HG03196 (cell line): ENCODE data around the gene FUT9.

Source experiments
- ATAC-seq: cut with Tn5 transposase; IDR thresholded peaks from one replicate; pipeline ENCODE4 v1.9.1; 2021; ENCODE audit not compliant: unreplicated experiment

FUT9 gene

DNA sequence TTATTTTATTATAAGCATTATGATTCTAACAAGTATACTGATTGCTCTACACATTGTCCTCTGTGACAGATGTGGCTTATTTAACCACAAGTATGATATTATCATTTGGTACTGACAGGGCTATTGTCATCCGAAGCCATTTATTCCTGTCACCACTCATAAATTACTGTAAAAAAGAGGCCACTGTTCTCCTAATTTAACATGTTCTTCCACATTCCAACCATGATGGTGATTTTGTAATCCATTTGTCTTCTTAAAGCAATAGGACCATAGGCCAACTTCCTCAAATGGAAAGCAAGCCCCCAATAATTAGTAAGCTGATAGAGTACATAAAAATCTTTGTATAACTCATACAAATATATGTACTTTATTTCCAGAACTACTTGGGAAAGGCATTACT is 50.6 kb downstream of the FUT9 start:
- ATAC-seq = no peak

DNA sequence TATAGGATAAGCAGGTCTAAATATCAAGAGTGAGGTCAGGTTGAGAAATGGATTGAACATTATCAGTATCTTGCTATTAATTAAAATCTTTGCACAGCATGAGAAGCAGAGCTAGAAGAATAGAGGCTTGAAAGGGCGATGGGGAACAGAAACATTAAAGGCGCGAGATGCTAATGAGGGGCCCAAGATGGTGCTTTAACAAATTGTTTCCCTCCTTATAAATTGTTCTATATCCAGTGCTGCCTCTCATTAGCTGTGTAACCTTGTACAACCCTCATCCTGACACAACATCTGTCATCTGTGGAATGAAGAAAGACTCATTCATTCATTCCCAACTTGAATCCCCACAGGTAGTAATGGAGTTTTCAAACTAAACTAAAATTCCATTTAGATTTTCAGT is 57.8 kb downstream of the FUT9 start:
- no peak for ATAC-seq

DNA sequence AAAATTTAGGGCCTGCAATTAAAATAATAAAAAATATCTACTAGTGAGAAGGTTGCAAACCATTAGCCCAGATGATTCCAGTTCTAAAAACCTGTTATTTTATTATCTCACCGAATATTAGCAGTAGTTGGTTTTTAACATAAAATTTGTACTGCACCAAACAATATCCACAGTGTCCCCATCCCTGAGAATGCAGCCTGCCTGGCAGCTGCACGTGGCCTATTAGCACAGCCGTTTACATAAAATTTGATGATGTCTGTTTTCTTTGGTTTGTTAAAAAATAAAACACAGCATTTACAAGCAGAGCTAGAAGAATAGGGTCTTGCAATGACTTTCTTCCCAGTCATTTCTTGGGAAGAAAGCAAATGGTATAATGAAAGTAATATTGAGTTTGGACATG is 58.2 kb downstream of the FUT9 start:
- no peak for ATAC-seq

DNA sequence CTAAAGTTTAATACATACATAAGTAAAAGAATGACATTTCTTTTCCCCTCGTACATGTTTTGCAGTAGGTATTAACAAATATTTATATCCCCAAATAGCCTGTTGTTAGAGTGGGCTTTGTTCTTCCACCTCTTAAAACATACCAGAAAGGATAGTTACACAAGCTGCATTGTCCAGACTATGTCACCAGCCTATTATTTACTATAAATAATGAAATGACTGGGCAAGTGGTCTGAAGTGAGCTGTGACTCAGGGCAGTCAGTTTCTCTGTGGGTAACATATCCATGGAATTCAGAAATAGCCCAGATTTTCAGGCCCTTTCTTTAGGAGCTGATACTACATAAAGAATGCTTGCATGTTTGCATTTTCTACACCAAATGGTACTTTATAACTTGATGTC is 60.1 kb downstream of the FUT9 start:
- no peak for ATAC-seq

DNA sequence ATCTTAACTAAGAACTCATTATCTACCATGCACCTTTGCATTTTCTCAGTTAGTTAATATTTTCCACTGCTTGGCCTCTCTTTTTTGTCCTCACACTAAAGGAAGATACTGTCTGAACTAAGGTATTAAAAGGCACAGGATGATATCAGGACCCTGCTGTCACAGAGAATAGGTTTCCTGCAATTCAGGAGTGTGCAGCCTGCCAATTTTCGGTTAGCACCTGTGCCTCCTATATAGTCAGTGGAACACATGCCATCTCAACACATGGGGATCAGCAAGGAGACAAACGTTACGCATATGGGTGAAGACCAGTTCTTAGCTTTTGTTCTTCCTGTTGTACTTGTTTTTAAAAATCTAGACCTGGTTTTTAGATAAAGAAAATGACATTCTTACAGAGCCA is 71.0 kb downstream of the FUT9 start:
- ATAC-seq = no peak

DNA sequence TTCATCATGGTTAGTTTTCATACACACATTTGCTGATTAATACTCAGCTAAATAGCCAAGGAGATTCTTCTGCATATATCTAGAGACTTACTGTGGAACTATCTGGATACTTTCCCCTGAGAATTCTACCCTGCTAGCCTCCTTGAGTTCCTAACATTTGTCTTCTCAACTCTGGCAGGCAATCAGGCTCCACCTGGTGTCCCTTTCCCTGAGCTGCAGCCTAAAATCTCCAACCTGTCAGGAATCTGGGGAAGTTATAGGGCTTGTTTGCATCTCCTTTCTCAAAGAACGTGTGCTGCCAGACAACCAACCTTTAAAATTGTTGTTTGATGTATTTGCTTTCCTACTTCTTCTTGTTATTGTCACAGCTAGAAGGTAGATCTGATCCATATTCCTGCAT is 73.4 kb downstream of the FUT9 start:
- no peak for ATAC-seq

DNA sequence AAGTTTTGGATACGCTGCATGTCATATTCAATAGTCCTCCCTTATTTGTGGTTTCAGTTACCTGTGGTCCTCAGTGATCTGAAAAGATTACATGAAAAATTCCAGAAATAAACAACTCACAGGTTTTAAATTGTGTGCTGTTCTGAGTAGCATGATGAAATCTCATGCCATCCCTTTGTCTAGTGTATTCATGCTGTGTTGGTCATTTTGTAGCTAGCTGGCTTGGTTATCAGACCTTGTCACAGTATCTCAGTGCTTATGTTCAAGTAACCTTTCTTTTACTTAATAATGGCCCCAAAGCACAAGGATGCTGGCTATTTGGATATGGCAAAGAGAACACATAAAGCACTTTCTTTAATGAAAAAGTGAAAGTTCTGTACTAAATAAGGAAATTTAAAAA is 78.3 kb downstream of the FUT9 start:
- no peak for ATAC-seq

DNA sequence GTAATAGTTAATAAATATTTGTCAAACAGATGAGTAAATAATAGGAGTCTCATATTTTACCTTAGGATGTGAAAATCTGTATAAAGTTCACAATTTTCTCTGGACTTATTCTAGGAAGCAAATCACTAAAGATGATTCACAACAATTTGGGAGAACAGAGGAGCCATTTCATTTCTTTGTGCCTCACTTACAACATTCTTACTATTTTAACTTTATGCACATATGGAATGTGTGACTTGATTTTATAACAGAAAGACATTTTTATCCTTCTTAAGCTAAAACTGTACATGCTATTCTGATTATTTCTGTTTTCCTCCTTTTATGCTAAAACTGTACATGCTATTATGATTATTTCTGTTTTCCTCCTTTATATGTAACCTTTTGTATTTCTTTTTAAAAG is 83.3 kb downstream of the FUT9 start:
- no peak for ATAC-seq

DNA sequence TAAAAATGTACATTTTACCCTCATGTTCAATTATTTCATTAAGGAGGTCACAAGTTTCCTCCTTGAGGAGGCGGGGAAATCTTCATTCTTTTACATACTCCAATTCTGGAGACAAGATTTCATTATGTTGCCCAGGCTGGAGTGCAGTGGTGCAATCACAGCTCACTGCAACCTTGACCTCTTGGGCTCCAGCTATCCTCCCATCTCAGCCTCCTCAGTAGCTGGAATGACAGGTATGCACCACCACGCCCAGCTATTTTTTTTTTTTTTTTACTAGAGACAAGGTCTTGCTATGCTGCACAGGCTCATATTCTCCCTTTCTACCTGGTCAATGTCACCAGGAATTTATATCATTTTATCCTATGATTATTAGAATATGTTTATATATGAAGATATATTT is 85.8 kb downstream of the FUT9 start:
- ATAC-seq = no peak

DNA sequence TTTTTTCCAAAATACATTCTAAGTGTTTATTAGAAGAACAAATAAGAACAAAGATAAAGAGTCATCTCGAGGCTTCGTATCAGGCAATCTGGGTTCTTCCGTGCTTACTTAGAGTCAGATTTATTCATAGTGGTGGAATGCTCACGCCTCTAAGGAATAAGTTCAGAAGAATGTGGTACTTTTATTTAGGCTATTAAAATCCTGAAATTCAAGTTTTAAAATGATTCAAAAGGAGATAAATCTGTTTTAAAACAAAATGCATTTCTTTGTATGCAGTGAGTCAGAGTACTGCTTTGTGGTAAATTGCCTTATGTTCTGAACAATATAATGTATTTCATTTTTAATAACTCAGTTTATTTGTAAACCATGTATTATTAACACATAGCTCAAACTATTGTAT is 89.1 kb downstream of the FUT9 start:
- ATAC-seq = no peak

DNA sequence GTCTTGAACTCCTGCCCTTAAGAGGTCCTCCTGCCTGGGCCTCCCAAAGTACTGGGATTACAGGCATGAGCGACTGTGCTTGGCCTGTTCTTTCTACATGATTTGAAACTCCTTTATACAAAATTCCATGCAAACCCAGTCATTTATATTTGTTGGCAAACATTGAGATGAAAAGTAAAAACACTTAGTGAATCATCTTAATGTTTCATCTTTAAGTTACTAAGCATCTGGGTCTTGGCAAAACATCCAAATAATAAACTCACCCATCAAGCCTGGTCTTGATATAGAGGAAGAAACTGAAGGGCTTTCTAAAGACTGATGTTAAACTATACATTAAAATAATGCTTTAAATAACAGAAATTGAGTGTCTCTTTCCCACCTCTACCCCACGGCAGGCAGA is 95.1 kb downstream of the FUT9 start:
- ATAC-seq = no peak

DNA sequence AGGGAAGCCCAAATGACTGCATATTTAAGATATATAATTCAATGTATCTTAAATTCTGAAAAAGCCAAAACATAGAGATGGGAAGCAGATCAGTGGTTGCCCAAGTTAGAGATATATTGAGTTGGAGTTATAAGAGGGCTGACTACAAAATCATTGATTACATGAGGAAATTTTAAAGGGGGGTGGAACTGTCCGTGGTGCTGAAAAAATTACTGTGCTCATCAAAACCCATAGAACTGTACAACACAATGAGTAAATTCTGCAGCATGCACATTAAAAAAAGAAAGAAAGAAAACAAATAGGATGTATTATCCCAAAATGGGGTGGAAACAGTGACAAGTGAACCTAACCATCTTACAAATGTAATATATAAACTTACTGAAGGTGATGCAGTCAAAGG is 100.9 kb downstream of the FUT9 start:
- no peak for ATAC-seq

DNA sequence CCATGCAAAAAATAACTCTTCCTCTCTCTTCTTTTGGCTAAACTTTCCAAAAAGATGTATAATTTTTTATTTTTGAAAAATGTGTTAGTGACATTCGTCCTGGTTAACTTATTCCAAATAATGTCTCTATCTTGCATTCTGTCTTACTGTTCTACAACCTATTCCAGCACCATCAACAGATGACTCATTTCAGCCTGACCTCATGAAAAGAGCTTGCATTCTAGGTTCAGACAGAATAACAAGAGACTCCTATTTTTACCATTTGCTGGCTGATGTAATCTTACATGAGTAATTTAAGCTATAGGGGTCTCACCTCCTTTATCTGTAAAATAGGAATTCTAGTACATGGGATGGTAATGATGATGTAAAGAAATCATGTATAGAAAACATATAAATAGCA is 109.0 kb downstream of the FUT9 start:
- ATAC-seq = no peak

DNA sequence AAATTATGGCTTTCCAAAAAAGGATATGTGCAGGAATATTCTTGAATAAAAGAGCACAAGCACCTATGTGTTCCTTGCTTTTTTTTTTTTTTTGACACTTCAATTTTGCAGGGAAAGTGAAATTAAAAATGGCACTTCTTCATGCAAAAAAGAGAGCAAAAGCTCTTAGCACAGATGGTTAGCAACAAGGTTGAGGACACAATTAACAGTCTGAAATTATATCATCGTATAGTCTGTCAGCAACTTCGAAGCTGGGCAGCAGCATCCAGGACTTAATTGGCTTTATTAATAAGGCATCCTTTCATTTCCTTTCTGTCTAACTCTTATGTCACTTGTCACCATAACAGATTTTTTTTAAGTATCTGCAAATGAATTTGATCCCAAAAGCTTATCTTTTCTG is 122.6 kb downstream of the FUT9 start:
- ATAC-seq = no peak

DNA sequence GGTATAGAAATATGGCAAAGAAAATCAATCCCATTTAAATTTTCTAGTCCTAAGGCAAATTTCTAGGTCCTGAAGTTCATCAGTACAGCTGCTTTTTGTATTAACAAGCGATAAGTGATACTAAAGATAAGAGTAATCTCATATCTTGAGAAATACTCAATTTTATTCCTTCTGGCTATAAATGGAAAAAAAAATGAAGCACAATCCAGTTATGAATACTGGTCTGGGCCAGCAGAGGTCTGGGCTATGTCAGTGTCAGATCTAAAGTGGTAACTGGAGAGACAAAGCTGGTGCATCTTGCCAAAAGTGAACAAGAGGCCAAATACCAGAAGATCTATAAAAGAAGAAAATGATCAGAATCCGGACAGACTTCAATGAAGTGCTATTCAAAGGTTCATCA is 126.4 kb downstream of the FUT9 start:
- ATAC-seq = no peak

DNA sequence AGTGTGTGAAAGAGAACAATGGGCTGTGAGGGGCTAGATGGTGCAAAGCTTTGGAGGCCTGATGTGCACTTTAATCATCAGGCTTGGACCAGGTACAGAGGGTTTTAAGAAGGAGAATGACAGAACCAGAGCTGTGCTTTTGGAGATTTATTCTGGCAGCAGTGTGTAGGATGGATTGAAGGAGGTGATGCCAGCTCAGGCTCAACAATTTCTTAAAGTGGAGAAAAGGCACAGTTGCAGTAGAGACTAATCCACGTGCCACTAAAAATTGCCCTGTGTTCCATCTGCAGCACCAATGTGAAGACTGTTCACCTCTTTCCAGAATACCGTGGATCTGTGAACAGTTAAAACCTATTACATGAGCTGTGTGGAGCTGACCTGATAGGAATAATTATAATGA is 134.7 kb downstream of the FUT9 start:
- no peak for ATAC-seq

DNA sequence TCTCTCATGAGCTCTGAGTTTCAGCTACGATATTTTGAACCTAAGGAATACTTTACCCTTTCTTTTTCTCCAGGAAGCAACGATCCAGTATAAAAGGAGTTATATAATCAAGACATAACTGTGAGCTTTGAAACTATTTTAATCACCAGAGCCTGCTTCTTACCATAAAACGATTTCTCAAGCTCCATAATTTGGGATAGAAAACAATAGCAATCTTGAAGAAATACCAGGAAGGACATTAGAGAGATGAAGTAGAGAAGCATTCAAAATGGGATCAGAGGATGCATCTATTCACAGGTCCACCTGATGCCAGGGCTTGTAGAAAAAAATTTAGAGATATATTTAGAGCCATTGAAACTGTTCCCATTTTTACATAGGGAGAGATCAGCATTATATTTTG is 135.9 kb downstream of the FUT9 start:
- ATAC-seq = no peak

DNA sequence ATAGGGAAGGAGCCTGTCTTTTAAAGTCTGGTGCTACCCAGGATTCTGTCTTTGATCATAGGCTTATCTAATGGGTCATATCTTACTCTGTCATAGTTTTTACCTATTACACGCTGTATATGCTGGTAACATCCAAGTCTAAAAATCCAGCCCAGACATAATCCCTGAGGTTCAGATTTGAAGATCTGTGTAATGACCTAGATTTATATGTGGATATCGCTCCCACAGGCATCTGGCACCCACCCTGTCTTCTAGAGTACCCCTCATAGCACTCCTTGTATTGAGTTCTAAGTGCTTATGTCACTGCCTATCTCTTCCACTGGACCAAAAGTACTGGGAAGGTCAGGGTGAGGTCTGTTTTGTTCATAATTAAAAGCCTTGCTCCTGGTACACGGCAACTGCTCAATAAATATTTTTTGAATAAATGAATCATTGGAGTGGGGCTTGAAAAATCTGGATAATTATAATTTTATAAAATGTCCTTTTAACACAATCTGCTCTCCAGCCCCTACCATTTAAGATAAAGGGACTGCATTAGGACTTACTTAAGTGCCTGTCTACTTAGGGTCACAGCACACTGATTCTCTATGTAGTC is 136.4 kb downstream of the FUT9 start:
- ATAC-seq = no peak

DNA sequence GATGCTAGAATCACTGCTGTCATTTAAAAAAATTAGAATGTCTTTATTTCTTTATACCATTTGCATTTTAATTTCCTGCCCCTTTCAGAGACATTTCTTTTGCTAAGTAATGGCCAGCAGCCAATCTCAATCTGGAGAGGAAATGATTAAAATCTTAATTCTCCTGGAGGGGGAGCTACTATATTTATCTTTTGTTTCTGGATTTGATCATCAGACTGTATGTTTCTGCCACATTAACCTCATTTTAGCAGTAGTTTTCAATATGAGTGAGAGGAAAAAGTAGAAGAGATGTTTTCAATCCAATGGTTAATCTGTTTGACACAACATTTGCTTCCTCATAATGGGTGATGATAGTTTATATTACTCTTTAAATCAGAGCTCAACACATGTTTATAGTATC is 138.0 kb downstream of the FUT9 start:
- no peak for ATAC-seq

DNA sequence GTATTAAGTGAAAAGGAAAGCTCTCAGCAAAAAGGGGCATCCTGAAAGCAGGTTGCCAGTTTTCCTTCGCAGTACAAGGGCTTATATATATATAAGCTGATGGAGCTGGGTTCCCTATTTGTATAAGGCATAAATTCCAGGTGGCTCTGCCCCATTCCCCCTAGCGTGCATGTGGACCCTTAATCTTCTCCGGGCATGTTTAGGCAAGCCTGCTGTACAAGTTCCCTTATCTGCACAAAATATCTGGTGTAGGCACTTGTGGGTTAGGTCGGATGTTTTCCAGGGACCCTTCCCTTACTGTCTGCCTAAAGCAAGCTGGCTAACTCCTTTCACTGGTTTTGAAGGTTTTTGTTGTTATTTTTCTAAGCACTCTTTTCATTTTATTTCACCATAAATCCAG is 140.7 kb downstream of the FUT9 start:
- no peak for ATAC-seq

DNA sequence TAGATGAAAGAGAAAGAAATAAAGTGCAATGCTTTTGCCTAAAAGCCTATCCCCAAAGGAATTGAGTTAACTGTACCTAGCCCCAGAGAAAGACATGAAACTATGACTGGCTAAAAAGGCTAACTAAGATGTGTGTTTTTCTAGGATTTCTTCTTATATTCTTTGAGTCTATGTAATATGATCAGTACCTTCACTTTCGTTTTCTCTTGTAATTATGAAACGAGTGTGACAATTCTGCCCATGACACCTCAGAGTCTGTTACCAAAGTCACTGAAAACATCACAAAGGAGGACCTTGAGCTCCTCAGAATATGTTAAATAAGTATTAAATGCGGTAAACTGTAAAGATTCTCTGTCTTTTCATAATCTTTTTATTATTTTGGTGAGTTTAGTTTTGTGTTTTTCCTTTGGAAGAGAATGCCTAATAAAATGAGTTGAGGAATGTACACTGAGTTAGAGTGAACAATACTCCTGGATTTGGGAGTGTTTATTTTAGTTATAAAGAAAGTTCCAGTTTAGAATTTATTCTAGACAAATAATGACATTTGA is 141.3 kb downstream of the FUT9 start:
- ATAC-seq = peak; percentile 88

DNA sequence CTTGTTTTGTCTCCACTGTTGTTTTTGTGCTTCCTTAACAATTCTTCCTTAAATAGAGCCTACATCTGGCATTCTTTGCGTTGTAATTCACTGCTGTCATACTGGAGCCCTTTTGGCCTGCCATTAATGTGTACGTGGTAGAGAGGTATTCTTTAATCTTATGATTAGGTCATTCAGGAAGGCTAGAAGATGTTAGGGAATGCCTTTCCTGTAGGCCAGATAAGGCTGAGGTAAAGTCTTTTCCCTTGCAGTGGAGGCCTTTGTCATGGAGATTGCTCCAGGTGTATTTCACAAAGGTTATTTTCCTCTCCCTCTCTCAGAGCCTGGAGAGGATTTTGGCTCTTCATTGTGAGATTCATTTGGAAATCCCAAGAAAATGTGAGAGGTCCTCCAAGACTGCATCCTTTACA is 146.9 kb downstream of the FUT9 start:
- no peak for ATAC-seq

DNA sequence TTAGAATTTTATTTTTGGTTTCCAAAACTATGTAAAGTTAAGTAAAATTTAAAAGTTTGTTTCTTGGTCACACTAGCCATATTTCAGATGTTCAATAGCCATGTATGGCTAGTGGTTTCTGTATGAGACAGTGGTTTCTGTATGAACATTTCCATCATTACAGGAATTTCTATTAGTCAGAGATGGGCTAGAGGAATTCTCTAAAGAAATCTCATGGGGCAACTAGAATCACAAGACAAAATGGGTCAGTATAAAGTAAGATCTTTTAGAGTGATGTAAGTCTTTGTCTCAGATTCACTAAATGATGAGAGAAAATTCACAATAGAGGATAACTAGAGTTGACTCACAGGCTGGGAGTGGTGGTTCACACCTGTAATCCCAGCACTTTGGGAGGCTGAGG is 149.0 kb downstream of the FUT9 start:
- ATAC-seq = no peak

DNA sequence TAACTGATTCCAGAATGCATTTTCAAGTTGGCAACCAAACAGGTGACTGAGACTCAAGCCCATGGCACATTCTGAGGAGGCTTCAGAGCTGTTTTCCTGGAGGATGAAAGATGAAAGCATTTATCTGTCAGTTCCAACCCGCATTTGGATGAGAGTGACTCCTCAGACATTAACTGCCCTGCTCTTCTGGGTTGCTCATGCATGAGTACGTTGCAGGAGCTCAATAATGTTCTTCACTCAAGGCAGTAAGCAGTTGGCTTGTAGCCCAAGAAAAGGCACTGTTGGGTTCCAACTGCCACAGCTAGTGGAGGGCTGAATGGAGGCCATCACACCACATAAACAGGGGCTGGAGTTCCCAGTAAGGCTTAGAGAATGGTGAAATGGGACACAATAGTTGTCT is 155.3 kb downstream of the FUT9 start:
- no peak for ATAC-seq
